Measurements from ENCODE around the gene ALPK3.

ALPK3 gene, protein sequence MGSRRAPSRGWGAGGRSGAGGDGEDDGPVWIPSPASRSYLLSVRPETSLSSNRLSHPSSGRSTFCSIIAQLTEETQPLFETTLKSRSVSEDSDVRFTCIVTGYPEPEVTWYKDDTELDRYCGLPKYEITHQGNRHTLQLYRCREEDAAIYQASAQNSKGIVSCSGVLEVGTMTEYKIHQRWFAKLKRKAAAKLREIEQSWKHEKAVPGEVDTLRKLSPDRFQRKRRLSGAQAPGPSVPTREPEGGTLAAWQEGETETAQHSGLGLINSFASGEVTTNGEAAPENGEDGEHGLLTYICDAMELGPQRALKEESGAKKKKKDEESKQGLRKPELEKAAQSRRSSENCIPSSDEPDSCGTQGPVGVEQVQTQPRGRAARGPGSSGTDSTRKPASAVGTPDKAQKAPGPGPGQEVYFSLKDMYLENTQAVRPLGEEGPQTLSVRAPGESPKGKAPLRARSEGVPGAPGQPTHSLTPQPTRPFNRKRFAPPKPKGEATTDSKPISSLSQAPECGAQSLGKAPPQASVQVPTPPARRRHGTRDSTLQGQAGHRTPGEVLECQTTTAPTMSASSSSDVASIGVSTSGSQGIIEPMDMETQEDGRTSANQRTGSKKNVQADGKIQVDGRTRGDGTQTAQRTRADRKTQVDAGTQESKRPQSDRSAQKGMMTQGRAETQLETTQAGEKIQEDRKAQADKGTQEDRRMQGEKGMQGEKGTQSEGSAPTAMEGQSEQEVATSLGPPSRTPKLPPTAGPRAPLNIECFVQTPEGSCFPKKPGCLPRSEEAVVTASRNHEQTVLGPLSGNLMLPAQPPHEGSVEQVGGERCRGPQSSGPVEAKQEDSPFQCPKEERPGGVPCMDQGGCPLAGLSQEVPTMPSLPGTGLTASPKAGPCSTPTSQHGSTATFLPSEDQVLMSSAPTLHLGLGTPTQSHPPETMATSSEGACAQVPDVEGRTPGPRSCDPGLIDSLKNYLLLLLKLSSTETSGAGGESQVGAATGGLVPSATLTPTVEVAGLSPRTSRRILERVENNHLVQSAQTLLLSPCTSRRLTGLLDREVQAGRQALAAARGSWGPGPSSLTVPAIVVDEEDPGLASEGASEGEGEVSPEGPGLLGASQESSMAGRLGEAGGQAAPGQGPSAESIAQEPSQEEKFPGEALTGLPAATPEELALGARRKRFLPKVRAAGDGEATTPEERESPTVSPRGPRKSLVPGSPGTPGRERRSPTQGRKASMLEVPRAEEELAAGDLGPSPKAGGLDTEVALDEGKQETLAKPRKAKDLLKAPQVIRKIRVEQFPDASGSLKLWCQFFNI (N-terminal part only)

DNA sequence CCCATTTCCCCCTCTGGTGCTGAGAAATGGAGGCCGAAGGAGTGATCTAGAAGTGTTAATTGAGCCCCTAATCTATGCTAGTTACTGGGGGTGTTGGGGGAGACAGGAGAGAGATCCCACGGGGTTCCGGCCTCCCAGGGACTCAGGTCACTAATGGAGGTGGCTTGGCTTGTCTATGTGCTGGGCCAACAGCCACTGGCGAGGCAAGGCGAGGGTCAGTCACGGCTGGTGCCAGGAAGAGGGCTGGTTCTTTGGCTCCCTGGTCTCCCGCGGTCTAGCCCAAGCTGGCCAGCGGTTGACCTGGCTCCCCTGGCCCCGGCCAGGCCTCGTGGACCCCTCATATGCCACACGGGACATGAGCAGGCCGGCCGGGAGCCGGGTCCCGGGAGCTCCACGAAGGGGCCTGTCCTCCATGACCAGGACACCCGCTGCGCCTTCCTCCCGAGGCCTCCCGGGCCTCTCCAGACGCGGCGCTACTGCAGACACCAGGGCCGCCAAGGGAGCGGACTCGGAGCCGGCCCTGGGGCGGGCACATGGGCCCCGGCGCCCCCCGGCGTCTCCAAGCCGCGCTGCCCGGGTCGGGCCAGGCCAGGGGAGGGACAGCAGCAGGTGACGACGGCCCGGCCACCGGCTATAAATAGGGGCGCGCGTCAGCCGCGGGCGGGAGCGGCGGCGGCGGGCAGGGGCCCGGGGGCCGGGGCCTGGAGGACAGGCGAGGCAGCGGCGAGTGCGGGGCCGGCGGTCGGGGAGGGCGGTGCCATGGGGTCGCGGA, at the start of gene ALPK3:
Gene ALPK3, plus strand, starts transcription at position 663 of the 772 bp plus-strand sequence. Its CDS starts 97 bp downstream, at position 760.
- no peak for DNase-seq

DNA sequence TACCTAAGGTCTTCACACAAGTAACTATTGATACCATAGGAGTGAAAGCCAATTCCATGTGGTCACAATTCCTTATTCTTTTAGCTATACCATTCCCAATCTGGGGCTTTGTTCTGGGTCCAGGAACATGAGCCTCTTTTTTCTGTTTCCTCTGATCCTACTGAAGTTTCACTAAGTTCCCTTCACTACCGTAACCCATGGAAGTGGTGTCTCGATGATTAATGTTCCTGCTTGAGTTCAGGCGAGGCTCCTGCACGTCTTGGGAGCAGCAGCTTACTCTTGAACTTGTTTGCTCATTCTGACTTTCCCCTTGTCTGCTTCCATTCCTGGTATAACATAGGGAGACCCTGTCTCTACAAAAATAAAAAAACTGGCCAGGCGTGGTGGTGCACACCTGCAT, 45.1 kb upstream of the ALPK3 start:
- no peak for DNase-seq

DNA sequence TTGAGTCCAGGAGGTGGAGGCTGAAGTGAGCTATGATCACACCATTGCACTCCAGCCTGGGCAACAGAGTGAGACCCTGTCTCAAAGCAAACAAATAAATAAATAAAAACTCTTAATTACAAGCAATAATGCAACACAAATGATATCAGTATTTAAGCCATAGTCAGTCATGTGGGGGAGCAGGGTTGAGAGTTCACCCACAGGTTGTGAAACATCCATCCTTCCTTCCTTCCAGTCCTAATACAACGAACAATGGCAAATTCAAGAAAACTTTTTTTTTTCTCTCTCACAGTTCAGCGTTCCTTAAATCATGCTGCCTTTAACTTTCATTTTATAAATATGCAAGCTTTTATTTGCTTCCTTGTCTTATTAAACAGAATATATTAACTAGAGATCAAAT, 44.7 kb upstream of the ALPK3 start:
- no peak for DNase-seq

DNA sequence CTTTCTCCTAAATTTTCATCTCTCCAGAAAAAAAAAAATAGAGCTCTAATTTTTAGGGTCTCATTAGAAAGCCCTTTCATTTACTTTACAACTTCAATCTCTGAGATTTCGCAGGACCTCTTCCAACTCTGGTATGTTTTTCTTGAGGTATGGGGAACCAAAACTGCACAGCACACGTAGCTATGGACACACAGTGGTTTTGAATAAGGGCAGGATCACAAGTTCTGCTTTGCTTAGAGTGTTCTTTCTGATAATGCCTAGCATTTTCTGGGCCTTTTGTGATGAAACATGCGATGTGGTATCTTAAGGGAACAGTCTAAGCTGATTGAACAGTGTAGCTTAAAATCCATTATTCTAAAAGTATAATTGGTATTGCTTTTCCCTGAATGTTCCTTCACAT, 43.4 kb upstream of the ALPK3 start:
- DNase-seq: no peak

DNA sequence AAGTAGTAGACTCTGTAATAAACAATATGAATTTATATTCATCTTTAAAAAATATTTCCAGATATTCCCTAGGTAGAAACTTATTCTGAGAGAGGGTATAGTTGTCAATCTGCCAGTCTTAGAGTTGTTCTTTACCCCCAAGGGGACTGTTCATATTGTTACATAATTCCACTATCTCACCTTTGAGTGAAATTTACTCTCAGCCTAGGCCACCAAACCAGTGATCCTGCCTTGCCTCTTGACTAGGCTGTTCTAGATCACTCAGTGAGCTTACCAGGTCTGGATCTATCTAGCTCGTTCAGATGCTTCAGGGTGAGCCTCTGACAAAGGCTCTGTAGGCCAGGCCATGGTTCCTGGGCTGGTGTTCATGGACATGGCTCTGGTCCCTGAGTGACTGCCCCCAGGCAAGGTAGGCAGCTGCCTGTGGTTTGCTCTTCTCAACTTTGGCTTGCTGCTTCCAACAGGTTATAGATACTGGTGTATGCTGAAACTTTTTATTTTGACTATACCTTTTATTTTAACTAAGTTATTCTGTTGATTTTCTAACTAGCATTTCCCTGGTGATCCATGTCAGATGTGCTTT, 41.2 kb upstream of the ALPK3 start:
- DNase-seq: no peak

DNA sequence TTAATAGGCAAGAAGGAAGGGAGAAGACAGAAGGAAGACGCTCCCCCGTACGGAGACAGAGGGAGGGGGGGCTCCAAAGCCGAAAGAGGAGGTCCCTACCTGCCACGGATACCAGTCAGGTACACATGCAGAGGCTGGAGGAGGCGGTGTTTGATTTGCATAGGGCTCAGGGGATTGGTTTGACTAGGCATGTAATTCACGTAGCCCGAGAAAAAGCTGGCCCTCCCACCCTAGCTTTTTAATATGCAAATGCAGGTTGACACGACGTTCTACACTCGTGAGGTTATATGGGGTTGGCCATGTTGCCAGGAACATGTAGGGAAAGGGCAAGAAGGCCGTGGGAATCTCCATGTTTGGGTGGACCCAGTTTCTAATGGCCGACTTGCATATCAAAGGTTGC, 39.0 kb upstream of the ALPK3 start:
- DNase-seq: no peak

DNA sequence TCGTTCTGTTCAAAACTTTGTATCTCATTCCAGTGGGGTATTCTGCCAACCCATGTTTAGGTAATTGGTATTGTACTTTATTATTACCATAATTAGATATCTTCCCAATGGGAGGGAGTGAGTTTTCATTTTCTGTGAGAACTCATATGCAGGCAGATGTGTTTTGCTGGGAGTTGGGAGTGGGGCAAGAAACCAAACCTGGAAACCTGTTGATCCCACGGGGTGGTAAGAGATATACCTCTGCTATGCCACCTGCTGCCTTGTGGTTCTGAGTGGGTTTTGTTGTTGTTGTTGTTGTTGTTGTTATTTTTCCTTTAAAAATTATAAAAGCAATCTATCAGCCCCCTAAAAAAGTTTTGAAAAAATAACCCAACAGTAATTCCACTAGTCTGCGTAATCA, 36.7 kb upstream of the ALPK3 start:
- no peak for DNase-seq

DNA sequence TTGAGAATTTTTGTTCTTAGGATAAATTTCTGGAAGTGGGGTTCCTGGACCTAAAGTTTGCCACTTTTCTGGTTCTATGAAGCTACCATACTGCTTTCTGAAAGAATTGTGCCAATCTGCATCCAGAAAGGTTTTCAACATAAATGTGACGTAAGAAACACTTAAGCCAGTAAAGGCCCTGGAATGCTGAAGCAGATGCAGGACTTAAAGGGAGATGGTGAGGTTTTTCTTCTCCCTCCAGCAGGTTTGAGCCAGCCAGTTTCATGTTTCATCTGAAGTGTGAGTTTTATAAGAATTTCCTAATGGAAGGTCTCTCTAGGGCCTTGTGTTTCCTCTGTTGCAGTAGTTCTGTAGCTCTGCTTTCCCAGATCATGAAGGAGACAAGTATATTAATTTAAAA, 35.7 kb upstream of the ALPK3 start:
- DNase-seq: no peak

DNA sequence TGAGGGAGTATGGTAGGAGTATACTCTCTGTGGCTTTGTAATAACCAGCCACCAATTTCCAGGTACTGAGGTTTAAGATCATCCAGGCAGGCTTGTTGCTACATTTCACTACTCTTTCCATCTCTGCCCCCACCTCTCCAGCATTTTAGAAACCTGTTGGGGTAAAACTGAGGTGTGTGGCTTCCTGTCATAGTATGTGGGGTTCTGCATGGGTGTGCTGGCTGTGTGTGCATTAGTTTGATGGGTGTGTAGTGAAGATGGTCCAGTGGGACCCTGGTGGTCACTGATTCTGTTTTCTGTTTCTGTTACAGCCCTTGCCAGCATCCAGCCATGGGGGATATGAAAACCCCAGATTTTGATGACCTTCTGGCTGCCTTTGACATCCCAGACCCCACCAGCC, 34.8 kb upstream of the ALPK3 start:
- DNase-seq: no peak

DNA sequence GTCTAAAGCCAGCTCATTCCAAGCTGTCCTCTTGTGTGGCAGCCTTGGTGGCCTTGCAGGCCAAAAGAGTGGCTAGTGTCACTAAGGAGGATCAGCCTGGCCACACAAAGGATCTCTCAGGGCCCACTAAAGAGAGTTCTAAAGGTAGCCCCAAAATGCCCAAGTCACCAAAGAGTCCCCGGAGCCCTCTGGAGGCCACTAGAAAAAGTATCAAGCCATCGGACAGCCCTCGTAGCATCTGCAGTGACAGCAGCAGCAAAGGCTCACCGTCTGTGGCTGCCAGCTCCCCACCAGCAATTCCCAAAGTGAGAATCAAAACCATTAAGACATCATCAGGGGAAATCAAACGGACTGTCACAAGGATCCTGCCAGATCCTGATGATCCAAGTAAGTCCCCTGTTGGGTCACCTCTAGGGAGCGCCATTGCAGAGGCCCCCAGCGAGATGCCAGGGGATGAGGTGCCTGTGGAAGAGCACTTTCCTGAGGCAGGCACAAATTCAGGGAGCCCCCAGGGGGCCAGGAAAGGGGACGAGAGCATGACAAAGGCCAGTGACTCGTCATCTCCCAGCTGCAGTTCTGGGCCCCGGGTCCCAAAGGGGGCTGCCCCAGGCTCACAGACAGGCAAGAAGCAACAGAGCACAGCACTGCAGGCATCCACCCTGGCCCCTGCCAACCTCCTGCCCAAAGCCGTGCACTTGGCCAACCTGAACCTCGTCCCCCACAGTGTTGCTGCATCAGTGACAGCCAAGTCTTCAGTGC, 33.5 kb upstream of the ALPK3 start:
- no peak for DNase-seq

DNA sequence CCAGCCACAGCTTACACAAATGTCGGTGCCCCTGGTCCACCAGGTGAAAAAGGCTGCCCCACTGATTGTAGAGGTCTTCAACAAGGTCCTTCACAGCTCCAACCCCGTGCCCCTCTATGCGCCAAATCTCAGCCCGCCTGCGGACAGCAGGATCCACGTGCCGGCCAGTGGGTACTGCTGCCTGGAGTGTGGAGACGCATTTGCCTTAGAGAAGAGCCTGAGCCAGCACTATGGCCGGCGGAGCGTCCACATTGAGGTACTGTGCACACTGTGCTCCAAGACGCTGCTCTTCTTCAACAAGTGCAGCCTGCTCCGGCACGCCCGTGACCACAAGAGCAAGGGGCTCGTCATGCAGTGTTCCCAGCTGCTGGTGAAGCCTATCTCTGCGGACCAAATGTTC, 32.9 kb upstream of the ALPK3 start:
- no peak for DNase-seq

DNA sequence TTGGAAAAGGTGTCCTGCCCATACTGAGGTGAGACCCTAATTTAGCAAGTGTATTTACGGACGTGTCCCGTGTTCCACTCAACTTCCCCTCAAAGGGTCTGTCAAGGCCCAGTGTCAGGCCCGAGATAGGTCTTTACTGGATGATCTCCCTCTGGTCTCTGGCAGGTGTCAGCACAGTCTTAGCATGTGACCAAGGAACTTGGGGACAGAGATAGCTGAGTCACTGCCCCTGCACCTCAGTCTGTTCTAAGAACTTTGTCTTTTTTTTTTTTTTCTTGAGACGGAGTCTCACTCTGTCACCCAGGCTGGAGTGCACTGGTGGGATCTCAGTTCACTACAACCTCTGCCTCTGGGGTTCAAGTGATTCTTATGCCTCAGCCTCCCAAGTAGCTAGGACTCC, 32.1 kb upstream of the ALPK3 start:
- DNase-seq: no peak

DNA sequence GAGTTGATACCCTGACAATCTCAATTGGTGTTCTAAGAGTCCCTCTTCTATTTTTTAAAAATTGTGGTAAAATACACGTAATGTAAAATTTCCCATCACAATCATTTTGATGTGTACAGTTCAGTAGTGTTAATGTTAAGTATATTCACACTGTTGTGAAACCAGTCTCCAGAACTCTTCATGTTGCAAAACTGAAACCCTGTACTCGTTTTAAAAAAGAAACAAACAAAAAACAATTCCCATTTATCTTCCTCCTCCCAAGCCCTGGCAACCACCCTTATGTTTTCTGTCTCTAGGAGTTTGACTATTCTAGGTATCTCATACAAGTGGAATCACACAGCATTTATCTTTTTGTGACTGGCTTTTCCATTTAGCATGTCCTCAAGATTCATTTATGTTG, 28.7 kb upstream of the ALPK3 start:
- no peak for DNase-seq

DNA sequence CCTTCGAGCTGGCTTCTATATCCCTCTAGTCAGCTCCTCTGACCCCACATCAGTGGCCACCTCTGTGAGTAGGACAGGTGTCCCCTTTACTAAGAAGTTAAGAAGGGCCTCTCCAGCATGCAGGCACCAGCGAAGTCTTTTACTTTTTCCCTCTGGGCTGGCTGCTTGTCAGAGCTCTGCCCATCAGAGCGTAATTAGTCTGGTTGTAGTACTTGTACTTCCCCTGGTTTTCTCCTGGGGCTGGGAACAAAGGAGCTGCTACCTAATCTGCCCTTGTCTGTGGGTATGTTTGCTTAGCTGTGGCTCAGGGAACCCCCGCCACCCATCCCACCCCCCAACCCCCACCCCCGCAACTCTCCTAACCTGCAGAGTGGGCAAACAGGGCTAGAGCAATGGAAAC, 27.4 kb upstream of the ALPK3 start:
- peak; percentile 19 for DNase-seq

DNA sequence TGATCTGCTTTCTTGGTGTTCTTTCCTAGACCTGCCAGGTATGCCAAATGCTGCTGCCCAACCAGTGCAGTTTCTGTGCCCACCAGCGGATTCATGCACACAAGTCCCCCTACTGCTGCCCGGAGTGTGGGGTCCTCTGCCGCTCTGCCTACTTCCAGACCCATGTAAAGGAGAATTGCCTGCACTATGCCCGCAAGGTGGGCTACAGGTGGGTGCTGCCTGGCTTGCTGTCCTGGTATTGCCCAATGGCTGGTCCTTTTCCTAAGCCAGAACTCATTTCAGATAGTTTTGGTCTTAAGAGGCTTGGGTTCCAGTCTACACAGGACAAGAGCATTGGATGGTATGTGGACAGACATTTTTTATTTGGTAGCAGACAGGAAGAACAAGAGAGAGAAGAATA, 26.5 kb upstream of the ALPK3 start:
- no peak for DNase-seq

DNA sequence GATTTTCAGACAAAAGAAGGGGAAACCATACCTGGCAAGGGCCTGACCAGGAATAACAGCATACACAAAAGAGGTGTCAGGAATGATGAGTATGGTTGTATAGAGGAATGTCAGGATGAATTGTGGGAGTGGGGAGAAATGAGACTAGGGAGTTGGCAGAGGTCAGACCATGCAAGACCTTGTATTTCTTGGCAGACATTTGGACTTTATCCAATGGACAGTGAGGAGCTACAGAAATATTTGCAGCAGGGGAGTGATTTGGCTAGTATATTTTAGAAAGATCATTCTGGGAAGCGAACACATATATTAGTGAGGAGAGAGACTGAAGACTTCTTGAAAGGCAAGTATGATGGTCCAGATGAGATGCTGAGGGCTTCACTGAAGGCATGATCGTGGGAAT, 25.4 kb upstream of the ALPK3 start:
- DNase-seq: no peak

DNA sequence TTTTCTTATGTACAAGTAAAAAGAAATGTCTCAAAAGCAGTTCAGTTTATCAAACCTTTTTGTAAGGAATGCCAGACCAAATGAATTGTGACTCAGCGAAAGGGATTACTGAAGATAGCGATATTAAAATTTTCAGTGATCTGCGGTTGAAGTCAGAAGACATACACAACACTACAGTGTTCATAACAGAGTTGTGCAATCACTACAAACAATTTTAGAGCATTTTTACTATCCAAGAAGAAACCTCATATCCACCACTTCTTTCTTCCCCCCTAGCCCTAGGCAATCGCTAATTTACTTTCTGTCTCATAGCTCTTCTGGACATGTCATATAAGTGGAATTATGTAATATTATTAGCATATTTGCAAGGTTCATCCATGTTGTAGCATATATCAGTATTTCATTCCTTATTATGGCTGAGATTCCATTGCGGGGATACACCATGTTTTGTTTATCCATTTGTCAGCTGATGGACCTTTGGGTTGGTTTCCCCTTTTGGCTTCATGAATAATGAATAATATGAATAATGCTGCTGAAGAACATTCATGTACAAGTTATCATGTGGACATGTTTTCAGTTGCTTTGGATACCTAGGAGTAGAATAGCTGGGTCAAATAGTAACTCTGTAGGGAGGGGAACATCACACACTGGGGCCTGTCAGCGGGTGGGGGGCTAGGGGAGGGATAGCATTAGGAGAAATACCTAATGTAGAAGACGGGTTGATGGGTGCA, 23.6 kb upstream of the ALPK3 start:
- DNase-seq: no peak

DNA sequence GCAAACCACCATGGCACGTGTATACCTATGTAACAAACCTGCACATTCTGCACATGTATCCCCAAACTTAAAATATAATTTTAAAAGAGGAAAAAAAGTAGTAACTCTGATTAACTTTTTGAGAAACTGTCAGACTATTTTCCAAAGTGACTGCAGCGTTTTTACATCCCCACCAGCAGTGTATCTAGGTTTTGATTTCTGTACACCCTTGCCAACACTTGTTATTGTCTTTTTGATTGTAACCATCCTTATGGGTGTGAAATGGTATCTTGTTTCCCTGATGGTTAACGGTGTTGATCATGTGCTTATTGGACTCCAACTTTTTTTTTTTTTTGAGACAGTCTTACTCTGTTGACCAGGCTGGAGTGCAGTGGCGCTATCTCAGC, 23.0 kb upstream of the ALPK3 start:
- DNase-seq: no peak

DNA sequence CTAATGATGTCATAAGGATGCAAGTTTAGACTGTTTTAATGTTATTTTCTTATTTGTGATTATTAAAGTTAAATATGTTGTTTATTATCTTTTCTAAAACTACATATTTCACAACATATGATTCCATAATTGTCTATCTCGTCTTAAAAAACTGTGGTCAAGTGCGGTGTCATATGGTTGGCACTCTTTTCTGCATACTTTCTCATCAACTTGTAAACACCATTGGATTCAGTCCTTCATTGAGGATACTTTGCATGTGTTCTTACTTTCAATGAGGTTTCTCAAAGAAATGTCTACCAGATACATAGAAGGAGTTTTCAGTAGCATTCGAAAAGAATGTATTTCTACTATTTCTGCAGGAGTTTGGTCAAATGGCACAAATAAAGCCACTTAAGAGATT, 22.0 kb upstream of the ALPK3 start:
- no peak for DNase-seq

DNA sequence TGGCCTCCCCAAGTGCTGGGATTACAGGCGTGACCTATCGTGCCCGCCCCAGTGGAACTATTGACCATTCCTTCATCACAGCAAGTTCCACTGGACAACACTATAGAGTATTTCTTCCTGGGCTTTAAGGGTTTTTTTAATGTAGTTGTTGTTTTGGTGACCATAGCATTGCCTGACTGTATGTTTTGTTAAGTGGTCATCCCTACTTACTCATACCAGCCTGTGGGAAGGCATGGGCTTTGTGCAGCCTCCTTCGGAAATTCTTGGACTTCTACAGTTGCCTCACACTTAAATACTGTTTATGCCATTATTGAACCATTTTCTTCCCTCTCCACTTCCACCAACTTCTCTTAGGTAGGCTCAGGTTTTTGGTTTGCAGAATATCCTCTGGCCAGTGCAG, 19.9 kb upstream of the ALPK3 start:
- no peak for DNase-seq

DNA sequence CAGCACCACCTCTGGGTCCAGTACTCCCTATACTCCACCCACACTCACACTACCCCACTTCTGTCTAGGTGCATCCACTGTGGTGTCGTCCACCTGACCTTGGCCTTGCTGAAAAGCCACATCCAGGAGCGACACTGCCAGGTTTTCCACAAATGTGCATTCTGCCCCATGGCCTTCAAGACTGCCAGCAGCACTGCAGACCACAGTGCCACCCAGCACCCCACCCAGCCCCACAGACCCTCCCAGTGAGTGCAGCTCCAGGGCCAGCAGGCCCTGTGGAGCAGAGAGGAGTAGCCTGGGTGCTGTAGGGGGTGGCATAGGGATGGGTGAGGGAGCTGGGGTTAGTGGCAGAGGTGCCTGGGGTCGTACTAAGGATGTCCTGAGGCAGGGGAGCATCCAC, 19.4 kb upstream of the ALPK3 start:
- no peak for DNase-seq
